HCT116 (cell line): Measurements from ENCODE around the gene PARVA.

ENCODE experiments used
- CEBPB ChIP-seq: IDR thresholded peaks from 2 replicates; pipeline ENCODE4 v1.6.1; 2012; ENCODE audit warnings: low read depth
- EGR1 ChIP-seq: IDR thresholded peaks from 2 replicates; pipeline ENCODE4 v1.6.1; 2012; ENCODE audit warnings: low read depth
- EZH2 ChIP-seq: fragments of 200-600 bp; sonication (generic); IDR thresholded peaks from 2 replicates; pipeline ENCODE4 v1.6.1; 2017; ENCODE audit warnings: antibody characterized with exemption, mixed run types
- FOSL1 ChIP-seq: IDR thresholded peaks from 2 replicates; pipeline ENCODE4 v1.6.1; 2012; ENCODE audit warnings: low read depth
- POLR2A ChIP-seq: IDR thresholded peaks from 2 replicates; pipeline ENCODE4 v1.7.0; 2011; ENCODE audit warnings: borderline replicate concordance; ENCODE audit not compliant: insufficient read depth, insufficient read length; ENCODE audit errors: extremely low read depth
- POLR2AphosphoS5 ChIP-seq: IDR thresholded peaks from 2 replicates; pipeline ENCODE4 v1.6.1; 2011; ENCODE audit warnings: mild to moderate bottlenecking, low read depth, low read length, moderate library complexity
- SRF ChIP-seq: IDR thresholded peaks from 2 replicates; pipeline ENCODE4 v1.6.1; 2012; ENCODE audit warnings: low read depth
- TF ChIP-seq, protein P1 (sequence below), 3 experiments: fragments of 200-600 bp in 1 of 3; sonication (generic) in 1 of 3; IDR thresholded peaks in 2 of 3; conservative IDR thresholded peaks in 1 of 3; 2 replicates each; pipeline ENCODE4 v1.5.1; 2012 to 2017; ENCODE audit warnings: low read depth in 2 of 3, low read length in 2 of 3, antibody characterized with exemption in 1 of 3, borderline replicate concordance in 1 of 3, control low read depth in 1 of 3, mild to moderate bottlenecking in 1 of 3, mixed read lengths in 1 of 3, mixed run types in 1 of 3, moderate library complexity in 1 of 3; ENCODE audit not compliant: insufficient read depth in 1 of 3
- TF ChIP-seq, protein P2 (sequence below): IDR thresholded peaks from 2 replicates; pipeline ENCODE4 v1.6.1; 2012; ENCODE audit warnings: low read depth
- TF ChIP-seq, protein P3 (sequence below): IDR thresholded peaks from 2 replicates; pipeline ENCODE4 v1.6.1; 2012

DNA sequence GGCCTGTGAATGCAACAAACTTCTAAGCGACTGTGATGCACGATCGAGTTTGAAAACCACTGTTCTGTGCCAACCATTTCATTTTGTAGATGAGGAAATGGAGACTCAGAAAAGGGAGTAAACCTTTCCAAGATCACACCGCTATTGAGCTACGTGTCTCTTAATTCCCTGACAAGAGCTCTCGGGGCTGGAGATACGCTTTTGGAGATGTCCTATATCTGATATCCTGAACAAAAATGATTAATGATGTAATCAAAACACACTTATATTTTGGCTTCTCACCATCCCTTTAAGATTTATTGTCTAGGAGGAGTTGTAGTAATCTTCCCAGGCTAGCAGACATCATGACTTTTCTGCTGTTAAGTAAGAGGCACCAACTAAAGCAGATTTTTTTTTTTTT lies 1.7 kb upstream of the PARVA start:
- TF ChIP-seq, protein P1, sequence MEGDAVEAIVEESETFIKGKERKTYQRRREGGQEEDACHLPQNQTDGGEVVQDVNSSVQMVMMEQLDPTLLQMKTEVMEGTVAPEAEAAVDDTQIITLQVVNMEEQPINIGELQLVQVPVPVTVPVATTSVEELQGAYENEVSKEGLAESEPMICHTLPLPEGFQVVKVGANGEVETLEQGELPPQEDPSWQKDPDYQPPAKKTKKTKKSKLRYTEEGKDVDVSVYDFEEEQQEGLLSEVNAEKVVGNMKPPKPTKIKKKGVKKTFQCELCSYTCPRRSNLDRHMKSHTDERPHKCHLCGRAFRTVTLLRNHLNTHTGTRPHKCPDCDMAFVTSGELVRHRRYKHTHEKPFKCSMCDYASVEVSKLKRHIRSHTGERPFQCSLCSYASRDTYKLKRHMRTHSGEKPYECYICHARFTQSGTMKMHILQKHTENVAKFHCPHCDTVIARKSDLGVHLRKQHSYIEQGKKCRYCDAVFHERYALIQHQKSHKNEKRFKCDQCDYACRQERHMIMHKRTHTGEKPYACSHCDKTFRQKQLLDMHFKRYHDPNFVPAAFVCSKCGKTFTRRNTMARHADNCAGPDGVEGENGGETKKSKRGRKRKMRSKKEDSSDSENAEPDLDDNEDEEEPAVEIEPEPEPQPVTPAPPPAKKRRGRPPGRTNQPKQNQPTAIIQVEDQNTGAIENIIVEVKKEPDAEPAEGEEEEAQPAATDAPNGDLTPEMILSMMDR (IDR thresholded peaks at IDR 0.05 in 2 of 3, conservative IDR thresholded peaks at IDR 0.05 in 1 of 3; ENCODE audit: borderline replicate concordance in 1 of 3, insufficient read depth in 1 of 3, low read depth in 2 of 3, low read length in 2 of 3) = no peak
- TF ChIP-seq CEBPB (no peak), POLR2AphosphoS5 (no peak), POLR2A (no peak), EZH2 (no peak), SRF (no peak), FOSL1 (no peak), EGR1 (no peak)
- TF ChIP-seq, protein P2, sequence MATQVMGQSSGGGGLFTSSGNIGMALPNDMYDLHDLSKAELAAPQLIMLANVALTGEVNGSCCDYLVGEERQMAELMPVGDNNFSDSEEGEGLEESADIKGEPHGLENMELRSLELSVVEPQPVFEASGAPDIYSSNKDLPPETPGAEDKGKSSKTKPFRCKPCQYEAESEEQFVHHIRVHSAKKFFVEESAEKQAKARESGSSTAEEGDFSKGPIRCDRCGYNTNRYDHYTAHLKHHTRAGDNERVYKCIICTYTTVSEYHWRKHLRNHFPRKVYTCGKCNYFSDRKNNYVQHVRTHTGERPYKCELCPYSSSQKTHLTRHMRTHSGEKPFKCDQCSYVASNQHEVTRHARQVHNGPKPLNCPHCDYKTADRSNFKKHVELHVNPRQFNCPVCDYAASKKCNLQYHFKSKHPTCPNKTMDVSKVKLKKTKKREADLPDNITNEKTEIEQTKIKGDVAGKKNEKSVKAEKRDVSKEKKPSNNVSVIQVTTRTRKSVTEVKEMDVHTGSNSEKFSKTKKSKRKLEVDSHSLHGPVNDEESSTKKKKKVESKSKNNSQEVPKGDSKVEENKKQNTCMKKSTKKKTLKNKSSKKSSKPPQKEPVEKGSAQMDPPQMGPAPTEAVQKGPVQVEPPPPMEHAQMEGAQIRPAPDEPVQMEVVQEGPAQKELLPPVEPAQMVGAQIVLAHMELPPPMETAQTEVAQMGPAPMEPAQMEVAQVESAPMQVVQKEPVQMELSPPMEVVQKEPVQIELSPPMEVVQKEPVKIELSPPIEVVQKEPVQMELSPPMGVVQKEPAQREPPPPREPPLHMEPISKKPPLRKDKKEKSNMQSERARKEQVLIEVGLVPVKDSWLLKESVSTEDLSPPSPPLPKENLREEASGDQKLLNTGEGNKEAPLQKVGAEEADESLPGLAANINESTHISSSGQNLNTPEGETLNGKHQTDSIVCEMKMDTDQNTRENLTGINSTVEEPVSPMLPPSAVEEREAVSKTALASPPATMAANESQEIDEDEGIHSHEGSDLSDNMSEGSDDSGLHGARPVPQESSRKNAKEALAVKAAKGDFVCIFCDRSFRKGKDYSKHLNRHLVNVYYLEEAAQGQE = no peak
- TF ChIP-seq, protein P3, sequence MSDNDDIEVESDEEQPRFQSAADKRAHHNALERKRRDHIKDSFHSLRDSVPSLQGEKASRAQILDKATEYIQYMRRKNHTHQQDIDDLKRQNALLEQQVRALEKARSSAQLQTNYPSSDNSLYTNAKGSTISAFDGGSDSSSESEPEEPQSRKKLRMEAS = no peak
